ENCODE data around the gene OSBPL3. TPM values are rescaled to one million over a fixed set of nuclear protein-coding genes. Genes with fewer than 3 reads are reported as not detected.

OSBPL3 gene
- total RNA-seq, 1 experiment from 2014 or later, result 11.6 TPM

DNA sequence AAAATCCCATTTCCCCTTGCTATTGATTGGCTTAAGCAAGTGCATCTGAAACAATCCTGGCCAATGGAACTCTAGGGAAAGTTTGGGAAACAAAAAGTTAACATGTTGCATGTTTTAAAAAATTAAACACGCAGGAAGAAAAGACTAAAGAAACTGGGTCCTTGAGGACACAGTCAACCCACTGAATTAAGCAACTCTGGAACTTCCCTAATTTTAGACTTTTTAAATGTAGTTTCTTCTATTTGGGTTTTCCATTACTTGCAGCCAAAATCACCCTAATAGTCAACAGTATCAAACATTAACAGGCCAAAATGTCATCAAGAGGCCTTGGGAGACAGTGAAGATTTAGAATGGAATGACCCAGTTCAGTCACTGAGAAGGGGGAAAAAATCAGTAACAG lies 40.6 kb downstream of the OSBPL3 start:
- Histone ChIP-seq H3K27me3 (ENCODE audit: low read length) (no peaks in the 10 kb centered on the region), H3K79me2 (ENCODE audit: low read length) (peaks cover 63% of the 10 kb centered on the region), H4K20me1 (ENCODE audit: low read length) (no peaks in the 10 kb centered on the region), H3K36me3 (ENCODE audit: low read depth, low read length) (no peaks in the 10 kb centered on the region), H3K4me3 (ENCODE audit: low read length) (no peak overlapping the region), H3K27ac (ENCODE audit: low read length) (no peak overlapping the region), H3K9me3 (ENCODE audit: low read length) (no peaks in the 10 kb centered on the region), H3K9ac (ENCODE audit: low read length) (no peak overlapping the region), H3K4me1 (ENCODE audit: insufficient read depth, low read length) (peaks cover 8% of the 10 kb centered on the region; the same call in 1 of the 2 replicates), H3K4me2 (ENCODE audit: low read length) (no peak overlapping the region), H3F3A (ENCODE audit: low read length, unreplicated experiment) (no peaks in the 10 kb centered on the region), H3K9me2 (replicated peaks; ENCODE audit: low read length) (no peaks in the 10 kb centered on the region), H2AFZ (ENCODE audit: low read length) (no peak overlapping the region)
- intact Hi-C loops (cut with micrococcal nuclease), result no loop called here
- ATAC-seq (no peak), DNase-seq (no peak)
- CTCF ChIA-PET, result no interaction called here
- TF ChIP-seq, protein P1, sequence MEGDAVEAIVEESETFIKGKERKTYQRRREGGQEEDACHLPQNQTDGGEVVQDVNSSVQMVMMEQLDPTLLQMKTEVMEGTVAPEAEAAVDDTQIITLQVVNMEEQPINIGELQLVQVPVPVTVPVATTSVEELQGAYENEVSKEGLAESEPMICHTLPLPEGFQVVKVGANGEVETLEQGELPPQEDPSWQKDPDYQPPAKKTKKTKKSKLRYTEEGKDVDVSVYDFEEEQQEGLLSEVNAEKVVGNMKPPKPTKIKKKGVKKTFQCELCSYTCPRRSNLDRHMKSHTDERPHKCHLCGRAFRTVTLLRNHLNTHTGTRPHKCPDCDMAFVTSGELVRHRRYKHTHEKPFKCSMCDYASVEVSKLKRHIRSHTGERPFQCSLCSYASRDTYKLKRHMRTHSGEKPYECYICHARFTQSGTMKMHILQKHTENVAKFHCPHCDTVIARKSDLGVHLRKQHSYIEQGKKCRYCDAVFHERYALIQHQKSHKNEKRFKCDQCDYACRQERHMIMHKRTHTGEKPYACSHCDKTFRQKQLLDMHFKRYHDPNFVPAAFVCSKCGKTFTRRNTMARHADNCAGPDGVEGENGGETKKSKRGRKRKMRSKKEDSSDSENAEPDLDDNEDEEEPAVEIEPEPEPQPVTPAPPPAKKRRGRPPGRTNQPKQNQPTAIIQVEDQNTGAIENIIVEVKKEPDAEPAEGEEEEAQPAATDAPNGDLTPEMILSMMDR (conservative IDR thresholded peaks at IDR 0.05; ENCODE audit: low read depth, low read length), result no peak
- no peak for TF ChIP-seq EZH2phosphoT487 (IDR thresholded peaks at IDR 0.05; ENCODE audit: borderline replicate concordance, low read length)
- BruUV-seq (replicated peaks), result no TSS peak
- POLR2A ChIA-PET (ENCODE audit: unreplicated experiment), result no interaction called here

DNA sequence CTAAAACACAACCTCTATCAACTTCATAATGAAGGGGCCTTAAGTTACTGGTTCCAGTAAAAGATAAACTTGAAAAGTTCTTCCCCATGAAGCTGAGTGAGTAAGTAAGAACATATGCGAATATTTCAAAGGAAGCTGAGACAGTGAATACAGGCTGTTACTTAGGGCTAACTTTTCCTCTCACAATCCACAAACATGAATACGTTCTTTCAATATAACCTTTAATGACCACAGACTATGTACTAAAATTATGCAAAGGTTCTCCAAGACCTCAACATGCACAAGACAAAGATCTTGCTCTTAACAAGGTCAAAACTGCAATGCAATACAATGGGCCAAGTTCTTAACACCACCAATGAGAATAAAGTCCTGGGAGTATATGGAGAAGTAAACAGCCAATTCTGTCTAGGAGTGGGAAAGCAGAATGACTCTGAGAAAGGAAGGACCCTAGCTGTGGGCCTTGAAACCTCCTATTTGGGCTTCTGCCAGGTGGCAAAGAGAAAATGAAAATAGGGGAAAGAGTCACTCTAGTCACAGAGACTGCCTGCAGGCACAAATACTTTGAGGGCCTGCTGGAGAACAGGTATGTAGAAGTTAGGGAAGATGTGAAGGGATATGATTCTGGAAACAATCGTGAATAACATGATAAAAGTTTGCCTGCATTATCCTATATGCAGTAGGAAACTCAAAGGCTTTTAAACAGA lies 43.7 kb downstream of the OSBPL3 start:
- H3K27me3 ChIP-seq (ENCODE audit: low read length), result no peaks in the 10 kb centered on the region
- no peaks in the 10 kb centered on the region for H3F3A ChIP-seq (ENCODE audit: low read length, unreplicated experiment)
- BruUV-seq (replicated peaks), result no TSS peak
- H3K27ac ChIP-seq (ENCODE audit: low read length), result no peak overlapping the region
- no peak overlapping the region for H3K4me2 ChIP-seq (ENCODE audit: low read length)
- no peak for ATAC-seq
- intact Hi-C loops (cut with micrococcal nuclease), result no loop called here
- ChIA-PET CTCF (no interaction called here), POLR2A (ENCODE audit: unreplicated experiment) (no interaction called here)
- no peaks in the 10 kb centered on the region for H3K36me3 ChIP-seq (ENCODE audit: low read depth, low read length)
- peaks cover 69% of the 10 kb centered on the region for H3K79me2 ChIP-seq (ENCODE audit: low read length)
- H3K4me3 ChIP-seq (ENCODE audit: low read length), result no peak overlapping the region
- peaks cover 8% of the 10 kb centered on the region; the same call in 1 of the 2 replicates for H3K4me1 ChIP-seq (ENCODE audit: insufficient read depth, low read length)
- H3K9ac ChIP-seq (ENCODE audit: low read length), result no peak overlapping the region
- no peaks in the 10 kb centered on the region for H3K9me3 ChIP-seq (ENCODE audit: low read length)
- no peaks in the 10 kb centered on the region for H3K9me2 ChIP-seq (replicated peaks; ENCODE audit: low read length)
- H4K20me1 ChIP-seq (ENCODE audit: low read length), result no peaks in the 10 kb centered on the region
- TF ChIP-seq, protein P1 (conservative IDR thresholded peaks at IDR 0.05; ENCODE audit: low read depth, low read length), result no peak
- no peak for TF ChIP-seq EZH2 (IDR thresholded peaks at IDR 0.05; ENCODE audit: low read length, unreplicated experiment)
- TF ChIP-seq EZH2phosphoT487 (IDR thresholded peaks at IDR 0.05; ENCODE audit: borderline replicate concordance, low read length), result no peak
- peak; percentile 39 for DNase-seq
- no peak overlapping the region for H2AFZ ChIP-seq (ENCODE audit: low read length)

DNA sequence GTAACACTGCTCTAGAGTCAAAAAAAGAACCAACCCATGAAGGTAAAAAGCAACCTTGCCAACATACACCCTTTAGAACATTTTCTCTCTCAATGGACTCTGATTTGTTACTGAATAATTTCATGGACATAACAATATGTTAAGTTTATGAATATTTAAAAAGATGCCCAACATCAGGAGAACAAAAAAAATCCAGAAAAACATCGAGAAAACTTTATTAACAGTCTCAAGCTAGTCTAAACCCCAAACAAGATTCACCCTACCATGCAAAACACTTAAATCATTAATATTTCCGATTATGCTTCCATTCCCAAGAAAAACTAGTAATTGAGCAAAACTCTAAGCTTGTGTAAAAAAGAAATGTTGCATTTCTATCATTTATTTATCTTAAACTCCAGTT lies 46.7 kb downstream of the OSBPL3 start:
- Histone ChIP-seq H3F3A (ENCODE audit: low read length, unreplicated experiment) (no peaks in the 10 kb centered on the region), H3K4me3 (ENCODE audit: low read length) (no peak overlapping the region), H3K9ac (ENCODE audit: low read length) (no peak overlapping the region), H3K9me2 (replicated peaks; ENCODE audit: low read length) (no peaks in the 10 kb centered on the region), H2AFZ (ENCODE audit: low read length) (no peak overlapping the region), H3K36me3 (ENCODE audit: low read depth, low read length) (no peaks in the 10 kb centered on the region), H3K27me3 (ENCODE audit: low read length) (no peaks in the 10 kb centered on the region), H3K4me2 (ENCODE audit: low read length) (no peak overlapping the region), H3K4me1 (ENCODE audit: insufficient read depth, low read length) (peaks cover 8% of the 10 kb centered on the region; the same call in 1 of the 2 replicates), H3K79me2 (ENCODE audit: low read length) (peaks cover 64% of the 10 kb centered on the region), H3K9me3 (ENCODE audit: low read length) (no peaks in the 10 kb centered on the region), H3K27ac (ENCODE audit: low read length) (no peak overlapping the region), H4K20me1 (ENCODE audit: low read length) (no peaks in the 10 kb centered on the region)
- TF ChIP-seq, protein P1 (conservative IDR thresholded peaks at IDR 0.05; ENCODE audit: low read depth, low read length), result no peak
- TF ChIP-seq EZH2phosphoT487 (IDR thresholded peaks at IDR 0.05; ENCODE audit: borderline replicate concordance, low read length), result no peak
- no peak for TF ChIP-seq EZH2 (IDR thresholded peaks at IDR 0.05; ENCODE audit: low read length, unreplicated experiment)
- ATAC-seq (no peak), DNase-seq (no peak)
- ChIA-PET POLR2A (ENCODE audit: unreplicated experiment) (no interaction called here), CTCF (no interaction called here)
- no TSS peak for BruUV-seq (replicated peaks)
- intact Hi-C loops (cut with micrococcal nuclease), result no loop called here
